Trophoblast cell (in vitro differentiated cells and primary cell): Measurements from ENCODE around the gene SEZ6.

Experiments used
- DNase-seq, 2 donors: peaks; one replicate each; pipeline ENCODE4 v3.0.0-alpha.2; 2016
- H2AFZ ChIP-seq: 2 replicates; pipeline ENCODE4 v1.6.1; 2013; ENCODE audit warnings: low read length, moderate library complexity, mild to moderate bottlenecking; ENCODE audit not compliant: insufficient read depth, poor library complexity
- H2AK5ac ChIP-seq: 2 replicates; pipeline ENCODE4 v1.6.1; 2013; ENCODE audit warnings: mild to moderate bottlenecking, low read length
- H2BK120ac ChIP-seq: 2 replicates; pipeline ENCODE4 v1.6.1; 2013; ENCODE audit warnings: low read length, mild to moderate bottlenecking, moderate library complexity; ENCODE audit not compliant: insufficient read depth, poor library complexity
- H2BK12ac ChIP-seq: 2 replicates; pipeline ENCODE4 v1.6.1; 2013; ENCODE audit warnings: mild to moderate bottlenecking, low read length, moderate library complexity
- H2BK5ac ChIP-seq: 2 replicates; pipeline ENCODE4 v1.6.1; 2013; ENCODE audit warnings: low read length, low read depth, moderate library complexity, mild to moderate bottlenecking; ENCODE audit not compliant: poor library complexity
- H3K14ac ChIP-seq: 2 replicates; pipeline ENCODE4 v1.6.1; 2013; ENCODE audit warnings: mild to moderate bottlenecking, low read length
- H3K18ac ChIP-seq: 2 replicates; pipeline ENCODE4 v1.6.1; 2013; ENCODE audit warnings: mild to moderate bottlenecking, low read length
- H3K23ac ChIP-seq: 2 replicates; pipeline ENCODE4 v1.6.1; 2013; ENCODE audit warnings: low read length
- H3K27ac ChIP-seq: 2 replicates; pipeline ENCODE4 v1.5.1; 2013; ENCODE audit warnings: low read depth, mild to moderate bottlenecking, inconsistent platforms, low read length, moderate library complexity
- H3K27me3 ChIP-seq: 2 replicates; pipeline ENCODE4 v1.6.1; 2013; ENCODE audit warnings: inconsistent platforms, mild to moderate bottlenecking, low read length, moderate library complexity; ENCODE audit not compliant: insufficient read depth
- H3K36me3 ChIP-seq, 2 experiments: 1 replicate in 1 of 2; 2 replicates in 1 of 2; pipeline ENCODE4 v1.6.1; 2013; ENCODE audit warnings: low read length in 2 of 2, mild to moderate bottlenecking in 2 of 2, moderate library complexity in 1 of 2; ENCODE audit not compliant: insufficient read depth in 2 of 2, control insufficient read depth in 1 of 2
- H3K4ac ChIP-seq: 2 replicates; pipeline ENCODE4 v1.6.1; 2013; ENCODE audit warnings: low read depth, mild to moderate bottlenecking, low read length, moderate library complexity
- H3K4me1 ChIP-seq, 2 experiments: 1 replicate in 1 of 2; 2 replicates in 1 of 2; pipeline ENCODE4 v1.6.1; 2013; ENCODE audit warnings: low read length in 2 of 2, mild to moderate bottlenecking in 2 of 2, moderate library complexity in 1 of 2; ENCODE audit not compliant: insufficient read depth in 2 of 2, control insufficient read depth in 1 of 2
- H3K4me2 ChIP-seq: 2 replicates; pipeline ENCODE4 v1.6.1; 2013; ENCODE audit warnings: inconsistent platforms, mild to moderate bottlenecking, low read length, moderate library complexity
- H3K4me3 ChIP-seq: 2 replicates; pipeline ENCODE4 v1.5.1; 2013; ENCODE audit warnings: mild to moderate bottlenecking, low read depth, low read length, inconsistent platforms
- H3K79me1 ChIP-seq: one replicate; pipeline ENCODE4 v1.6.1; 2013; ENCODE audit warnings: low read length
- H3K79me2 ChIP-seq: 2 replicates; pipeline ENCODE4 v1.6.1; 2013; ENCODE audit warnings: low read length, mild to moderate bottlenecking; ENCODE audit not compliant: control insufficient read depth, insufficient read depth, poor library complexity
- H3K9ac ChIP-seq: 2 replicates; pipeline ENCODE4 v1.6.1; 2013; ENCODE audit warnings: mild to moderate bottlenecking, low read length
- H3K9me3 ChIP-seq: 2 replicates; pipeline ENCODE4 v1.6.1; 2013; ENCODE audit warnings: low read depth, mild to moderate bottlenecking, control low read depth, inconsistent platforms, low read length; ENCODE audit not compliant: insufficient read depth
- H4K12ac ChIP-seq: 2 replicates; pipeline ENCODE4 v1.6.1; 2013; ENCODE audit warnings: low read depth, mild to moderate bottlenecking, low read length, moderate library complexity
- H4K8ac ChIP-seq: 2 replicates; pipeline ENCODE4 v1.6.1; 2013; ENCODE audit warnings: low read depth, mild to moderate bottlenecking, low read length, moderate library complexity
- H4K91ac ChIP-seq: one replicate; pipeline ENCODE4 v1.6.1; 2013; ENCODE audit warnings: low read depth, mild to moderate bottlenecking, low read length, moderate library complexity
- WGBS: extraction: QIAGEN DNeasy Blood & Tissue Kit; methylation state at CpG from one replicate; pipeline ENCODE4 v1.1.7; 2013; ENCODE audit warnings: missing lambda C conversion rate; ENCODE audit not compliant: insufficient read length, insufficient coverage; ENCODE audit errors: extremely low coverage; 5-methylcytosine and 5-hydroxymethylcytosine counted together

SEZ6 gene

GRCh38 chr17:28949185-28950016 is 56.4 kb downstream of the SEZ6 start:
- peak; percentile 69 to 88 for DNase-seq
- Histone ChIP-seq H3K79me1 (peaks cover 21% of the 10 kb centered on the region), H2AK5ac (peak overlapping the region; percentile 9), H3K9me3 (no peaks in the 10 kb centered on the region), H3K4ac (peak overlapping the region; percentile 82), H3K79me2 (peaks cover 26% of the 10 kb centered on the region), H4K91ac (peak overlapping the region; percentile 56), H3K14ac (peak overlapping the region; percentile 19), H3K23ac (no peak overlapping the region), H4K12ac (peak overlapping the region; percentile 59), H4K8ac (peak overlapping the region; percentile 83), H3K18ac (peak overlapping the region; percentile 82), H3K4me2 (peak overlapping the region; percentile 98), H2AFZ (peak overlapping the region; percentile 62), H2BK5ac (peak overlapping the region; percentile 68), H3K4me1 (peaks cover 3 to 6% of the 10 kb centered on the region in 2 experiments), H3K36me3 (peaks cover 0 to 5% of the 10 kb centered on the region in 2 experiments), H2BK120ac (peak overlapping the region; percentile 68), H3K27me3 (no peaks in the 10 kb centered on the region), H2BK12ac (no peak overlapping the region), H3K9ac (peak overlapping the region; percentile 88), H3K4me3 (peak overlapping the region; percentile 93), H3K27ac (peak overlapping the region; percentile 74)
- WGBS: no CpG with 5 or more reads among the region's 61 CpGs

DNA sequence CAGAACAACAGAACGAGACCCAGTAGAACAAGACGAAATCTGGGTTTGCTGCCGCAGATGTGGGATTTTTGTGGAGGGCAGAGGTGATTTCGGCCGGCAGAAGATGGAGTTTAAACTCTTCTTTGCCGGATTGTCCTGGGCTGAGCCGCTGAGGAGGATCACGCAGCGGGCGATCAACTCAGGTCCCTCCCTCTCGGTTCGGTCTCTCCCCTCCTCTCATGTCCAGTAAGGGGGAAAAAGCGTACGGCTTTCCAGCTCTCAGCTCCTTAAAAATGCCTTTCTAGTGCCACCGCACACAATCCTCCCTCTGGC is 57.0 kb downstream of the SEZ6 start:
- Histone ChIP-seq H3K9me3 (no peaks in the 10 kb centered on the region), H3K79me1 (peaks cover 21% of the 10 kb centered on the region), H3K4me3 (peak overlapping the region; percentile 93), H2BK120ac (no peak overlapping the region), H2BK5ac (peak overlapping the region; percentile 4), H3K23ac (no peak overlapping the region), H3K27ac (peak overlapping the region; percentile 74), H2AK5ac (no peak overlapping the region), H2AFZ (no peak overlapping the region), H4K12ac (peak overlapping the region; percentile 5), H3K9ac (peak overlapping the region; percentile 88), H3K4me1 (peaks cover 3 to 6% of the 10 kb centered on the region in 2 experiments), H2BK12ac (no peak overlapping the region), H4K91ac (no peak overlapping the region), H3K36me3 (peaks cover 0 to 5% of the 10 kb centered on the region in 2 experiments), H3K79me2 (peaks cover 26% of the 10 kb centered on the region), H3K27me3 (no peaks in the 10 kb centered on the region), H3K4ac (peak overlapping the region; percentile 78), H3K14ac (no peak overlapping the region), H3K4me2 (peak overlapping the region; percentile 98), H3K18ac (peak overlapping the region; percentile 14), H4K8ac (no peak overlapping the region)
- no peak for DNase-seq
- WGBS: no CpG with 5 or more reads among the region's 15 CpGs

- whole genome bisulfite sequencing: no CpG with 5 or more reads among the region's 4 CpGs
- H3K9me3 ChIP-seq: no peaks in the 10 kb centered on the region
- no peak for DNase-seq
- H3K36me3 ChIP-seq: peaks cover 0 to 6% of the 10 kb centered on the region in 2 experiments
- no peak overlapping the region for H3K27ac ChIP-seq
- no peak overlapping the region for H3K23ac ChIP-seq
- H2BK120ac ChIP-seq: no peak overlapping the region
- no peak overlapping the region for H3K9ac ChIP-seq
- H3K18ac ChIP-seq: no peak overlapping the region
- no peak overlapping the region for H4K91ac ChIP-seq
- H2AK5ac ChIP-seq: no peak overlapping the region
- H4K12ac ChIP-seq: no peak overlapping the region
- peaks cover 3 to 6% of the 10 kb centered on the region in 2 experiments for H3K4me1 ChIP-seq
- no peak overlapping the region for H4K8ac ChIP-seq
- H2BK12ac ChIP-seq: no peak overlapping the region
- peaks cover 26% of the 10 kb centered on the region for H3K79me2 ChIP-seq
- peak overlapping the region; percentile 98 for H3K4me2 ChIP-seq
- H2BK5ac ChIP-seq: no peak overlapping the region
- no peaks in the 10 kb centered on the region for H3K27me3 ChIP-seq
- no peak overlapping the region for H3K4me3 ChIP-seq
- peak overlapping the region; percentile 78 for H3K4ac ChIP-seq
- H2AFZ ChIP-seq: no peak overlapping the region
- peaks cover 21% of the 10 kb centered on the region for H3K79me1 ChIP-seq
- H3K14ac ChIP-seq: no peak overlapping the region
Observed at GRCh38 chr17:28948342-28948741, 57.5 kb downstream of the SEZ6 start.

GRCh38 chr17:28947639-28948038 is 58.2 kb downstream of the SEZ6 start:
- Histone ChIP-seq H3K4me1 (peaks cover 3% of the 10 kb centered on the region in 2 experiments), H2AFZ (no peak overlapping the region), H3K9ac (no peak overlapping the region), H2BK12ac (no peak overlapping the region), H3K36me3 (peaks cover 0 to 9% of the 10 kb centered on the region in 2 experiments), H3K4ac (peak overlapping the region; percentile 30), H4K91ac (no peak overlapping the region), H4K12ac (no peak overlapping the region), H3K14ac (no peak overlapping the region), H4K8ac (no peak overlapping the region), H3K9me3 (no peaks in the 10 kb centered on the region), H3K18ac (no peak overlapping the region), H2BK120ac (no peak overlapping the region), H3K23ac (no peak overlapping the region), H3K79me2 (peaks cover 26% of the 10 kb centered on the region), H3K4me3 (no peak overlapping the region), H3K4me2 (no peak overlapping the region), H2BK5ac (no peak overlapping the region), H3K27me3 (no peaks in the 10 kb centered on the region), H3K79me1 (peaks cover 21% of the 10 kb centered on the region), H2AK5ac (no peak overlapping the region), H3K27ac (no peak overlapping the region)
- DNase-seq: no peak
- WGBS: no CpG with 5 or more reads among the region's 3 CpGs
